Progenitor cell of endocrine pancreas (in vitro differentiated cells): ENCODE measurements around the gene BEST2. TPM values are rescaled to one million over a fixed set of nuclear protein-coding genes. Genes with fewer than 3 reads are reported as not detected.
A peak's percentile ranks its signal among the peaks of the same experiment; 100 is the strongest.

Source experiments
- DNase-seq: peaks from one replicate; pipeline ENCODE4 v3.0.0; 2021; ENCODE audit warnings: low spot score; ENCODE audit not compliant: unreplicated experiment
- H3K27ac Mint-ChIP-seq: 2 replicates; pipeline ENCODE4 v1.8.0; 2021; ENCODE audit warnings: mild to moderate bottlenecking, moderate library complexity, mixed read lengths
- H3K27me3 Mint-ChIP-seq: 2 replicates; pipeline ENCODE4 v1.8.0; 2021; ENCODE audit warnings: mixed read lengths
- H3K36me3 Mint-ChIP-seq: 2 replicates; pipeline ENCODE4 v1.8.0; 2022; ENCODE audit warnings: mixed read lengths; ENCODE audit not compliant: insufficient read depth
- H3K4me1 Mint-ChIP-seq: 2 replicates; pipeline ENCODE4 v1.8.0; 2021; ENCODE audit warnings: low read depth, mixed read lengths
- H3K4me3 Mint-ChIP-seq: 2 replicates; pipeline ENCODE4 v1.8.0; 2021; ENCODE audit warnings: low read depth, mild to moderate bottlenecking, moderate library complexity, mixed read lengths
- H3K9me3 Mint-ChIP-seq: 2 replicates; pipeline ENCODE4 v1.8.0; 2021; ENCODE audit warnings: low read depth, mixed read lengths
- total RNA-seq: library from RNA; stranded (reverse); gene quantifications from 2 replicates; pipeline ENCODE4 v1.2.1, GENCODE V29; 2021
- TF ChIP-seq, protein P1 (sequence below): fragments of 200-600 bp; sonication (generic); IDR thresholded peaks from one replicate; pipeline ENCODE4 v1.5.0; 2021; ENCODE audit warnings: antibody characterized with exemption, mild to moderate bottlenecking; ENCODE audit not compliant: unreplicated experiment

Gene BEST2
- total RNA-seq, 1 donor from 2014 or later = not detected

DNA sequence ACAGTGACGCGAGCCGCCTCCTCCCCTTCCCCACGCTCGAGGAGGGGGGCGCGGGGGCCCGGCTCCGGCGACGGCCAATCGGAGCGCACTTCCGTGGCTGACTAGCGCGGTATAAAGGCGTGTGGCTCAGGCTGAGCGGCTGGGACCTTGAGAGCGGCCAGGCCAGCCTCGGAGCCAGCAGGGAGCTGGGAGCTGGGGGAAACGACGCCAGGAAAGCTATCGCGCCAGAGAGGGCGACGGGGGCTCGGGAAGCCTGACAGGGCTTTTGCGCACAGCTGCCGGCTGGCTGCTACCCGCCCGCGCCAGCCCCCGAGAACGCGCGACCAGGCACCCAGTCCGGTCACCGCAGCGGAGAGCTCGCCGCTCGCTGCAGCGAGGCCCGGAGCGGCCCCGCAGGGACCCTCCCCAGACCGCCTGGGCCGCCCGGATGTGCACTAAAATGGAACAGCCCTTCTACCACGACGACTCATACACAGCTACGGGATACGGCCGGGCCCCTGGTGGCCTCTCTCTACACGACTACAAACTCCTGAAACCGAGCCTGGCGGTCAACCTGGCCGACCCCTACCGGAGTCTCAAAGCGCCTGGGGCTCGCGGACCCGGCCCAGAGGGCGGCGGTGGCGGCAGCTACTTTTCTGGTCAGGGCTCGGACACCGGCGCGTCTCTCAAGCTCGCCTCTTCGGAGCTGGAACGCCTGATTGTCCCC is 39.9 kb downstream of the BEST2 start, which contains the start of gene JUNB:
Gene JUNB, plus strand, starts transcription at position 142 of the 706 bp plus-strand sequence. Its CDS starts 286 bp downstream, at position 428.
- peak within 1 kb of the TSS; percentile 80 for H3K4me3 Mint-ChIP-seq
- peak; percentile 83 for DNase-seq
- H3K36me3 Mint-ChIP-seq = no peaks in the 10 kb centered on the region
- H3K4me1 Mint-ChIP-seq = peaks cover 18% of the 10 kb centered on the region
- no peaks in the 10 kb centered on the region for H3K9me3 Mint-ChIP-seq
- H3K27ac Mint-ChIP-seq = peak within 1 kb of the TSS; percentile 86
- H3K27me3 Mint-ChIP-seq = peaks cover 18% of the 10 kb centered on the region
- TF ChIP-seq, protein P1, sequence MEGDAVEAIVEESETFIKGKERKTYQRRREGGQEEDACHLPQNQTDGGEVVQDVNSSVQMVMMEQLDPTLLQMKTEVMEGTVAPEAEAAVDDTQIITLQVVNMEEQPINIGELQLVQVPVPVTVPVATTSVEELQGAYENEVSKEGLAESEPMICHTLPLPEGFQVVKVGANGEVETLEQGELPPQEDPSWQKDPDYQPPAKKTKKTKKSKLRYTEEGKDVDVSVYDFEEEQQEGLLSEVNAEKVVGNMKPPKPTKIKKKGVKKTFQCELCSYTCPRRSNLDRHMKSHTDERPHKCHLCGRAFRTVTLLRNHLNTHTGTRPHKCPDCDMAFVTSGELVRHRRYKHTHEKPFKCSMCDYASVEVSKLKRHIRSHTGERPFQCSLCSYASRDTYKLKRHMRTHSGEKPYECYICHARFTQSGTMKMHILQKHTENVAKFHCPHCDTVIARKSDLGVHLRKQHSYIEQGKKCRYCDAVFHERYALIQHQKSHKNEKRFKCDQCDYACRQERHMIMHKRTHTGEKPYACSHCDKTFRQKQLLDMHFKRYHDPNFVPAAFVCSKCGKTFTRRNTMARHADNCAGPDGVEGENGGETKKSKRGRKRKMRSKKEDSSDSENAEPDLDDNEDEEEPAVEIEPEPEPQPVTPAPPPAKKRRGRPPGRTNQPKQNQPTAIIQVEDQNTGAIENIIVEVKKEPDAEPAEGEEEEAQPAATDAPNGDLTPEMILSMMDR = no peak

DNA sequence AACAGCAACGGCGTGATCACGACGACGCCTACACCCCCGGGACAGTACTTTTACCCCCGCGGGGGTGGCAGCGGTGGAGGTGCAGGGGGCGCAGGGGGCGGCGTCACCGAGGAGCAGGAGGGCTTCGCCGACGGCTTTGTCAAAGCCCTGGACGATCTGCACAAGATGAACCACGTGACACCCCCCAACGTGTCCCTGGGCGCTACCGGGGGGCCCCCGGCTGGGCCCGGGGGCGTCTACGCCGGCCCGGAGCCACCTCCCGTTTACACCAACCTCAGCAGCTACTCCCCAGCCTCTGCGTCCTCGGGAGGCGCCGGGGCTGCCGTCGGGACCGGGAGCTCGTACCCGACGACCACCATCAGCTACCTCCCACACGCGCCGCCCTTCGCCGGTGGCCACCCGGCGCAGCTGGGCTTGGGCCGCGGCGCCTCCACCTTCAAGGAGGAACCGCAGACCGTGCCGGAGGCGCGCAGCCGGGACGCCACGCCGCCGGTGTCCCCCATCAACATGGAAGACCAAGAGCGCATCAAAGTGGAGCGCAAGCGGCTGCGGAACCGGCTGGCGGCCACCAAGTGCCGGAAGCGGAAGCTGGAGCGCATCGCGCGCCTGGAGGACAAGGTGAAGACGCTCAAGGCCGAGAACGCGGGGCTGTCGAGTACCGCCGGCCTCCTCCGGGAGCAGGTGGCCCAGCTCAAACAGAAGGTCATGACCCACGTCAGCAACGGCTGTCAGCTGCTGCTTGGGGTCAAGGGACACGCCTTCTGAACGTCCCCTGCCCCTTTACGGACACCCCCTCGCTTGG is 40.7 kb downstream of the BEST2 start:
- no peaks in the 10 kb centered on the region for H3K9me3 Mint-ChIP-seq
- no peak overlapping the region for H3K27ac Mint-ChIP-seq
- peaks cover 18% of the 10 kb centered on the region for H3K4me1 Mint-ChIP-seq
- DNase-seq = no peak
- peaks cover 18% of the 10 kb centered on the region for H3K27me3 Mint-ChIP-seq
- H3K4me3 Mint-ChIP-seq = peak overlapping the region; percentile 80
- TF ChIP-seq, protein P1 = no peak
- H3K36me3 Mint-ChIP-seq = peaks cover 1% of the 10 kb centered on the region

DNA sequence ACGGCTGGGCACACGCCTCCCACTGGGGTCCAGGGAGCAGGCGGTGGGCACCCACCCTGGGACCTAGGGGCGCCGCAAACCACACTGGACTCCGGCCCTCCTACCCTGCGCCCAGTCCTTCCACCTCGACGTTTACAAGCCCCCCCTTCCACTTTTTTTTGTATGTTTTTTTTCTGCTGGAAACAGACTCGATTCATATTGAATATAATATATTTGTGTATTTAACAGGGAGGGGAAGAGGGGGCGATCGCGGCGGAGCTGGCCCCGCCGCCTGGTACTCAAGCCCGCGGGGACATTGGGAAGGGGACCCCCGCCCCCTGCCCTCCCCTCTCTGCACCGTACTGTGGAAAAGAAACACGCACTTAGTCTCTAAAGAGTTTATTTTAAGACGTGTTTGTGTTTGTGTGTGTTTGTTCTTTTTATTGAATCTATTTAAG is 41.3 kb downstream of the BEST2 start:
- peaks cover 18% of the 10 kb centered on the region for H3K27me3 Mint-ChIP-seq
- H3K9me3 Mint-ChIP-seq = no peaks in the 10 kb centered on the region
- peaks cover 18% of the 10 kb centered on the region for H3K4me1 Mint-ChIP-seq
- DNase-seq = no peak
- H3K4me3 Mint-ChIP-seq = peak overlapping the region; percentile 80
- no peak overlapping the region for H3K27ac Mint-ChIP-seq
- TF ChIP-seq, protein P1 = no peak
- peaks cover 1% of the 10 kb centered on the region for H3K36me3 Mint-ChIP-seq

DNA sequence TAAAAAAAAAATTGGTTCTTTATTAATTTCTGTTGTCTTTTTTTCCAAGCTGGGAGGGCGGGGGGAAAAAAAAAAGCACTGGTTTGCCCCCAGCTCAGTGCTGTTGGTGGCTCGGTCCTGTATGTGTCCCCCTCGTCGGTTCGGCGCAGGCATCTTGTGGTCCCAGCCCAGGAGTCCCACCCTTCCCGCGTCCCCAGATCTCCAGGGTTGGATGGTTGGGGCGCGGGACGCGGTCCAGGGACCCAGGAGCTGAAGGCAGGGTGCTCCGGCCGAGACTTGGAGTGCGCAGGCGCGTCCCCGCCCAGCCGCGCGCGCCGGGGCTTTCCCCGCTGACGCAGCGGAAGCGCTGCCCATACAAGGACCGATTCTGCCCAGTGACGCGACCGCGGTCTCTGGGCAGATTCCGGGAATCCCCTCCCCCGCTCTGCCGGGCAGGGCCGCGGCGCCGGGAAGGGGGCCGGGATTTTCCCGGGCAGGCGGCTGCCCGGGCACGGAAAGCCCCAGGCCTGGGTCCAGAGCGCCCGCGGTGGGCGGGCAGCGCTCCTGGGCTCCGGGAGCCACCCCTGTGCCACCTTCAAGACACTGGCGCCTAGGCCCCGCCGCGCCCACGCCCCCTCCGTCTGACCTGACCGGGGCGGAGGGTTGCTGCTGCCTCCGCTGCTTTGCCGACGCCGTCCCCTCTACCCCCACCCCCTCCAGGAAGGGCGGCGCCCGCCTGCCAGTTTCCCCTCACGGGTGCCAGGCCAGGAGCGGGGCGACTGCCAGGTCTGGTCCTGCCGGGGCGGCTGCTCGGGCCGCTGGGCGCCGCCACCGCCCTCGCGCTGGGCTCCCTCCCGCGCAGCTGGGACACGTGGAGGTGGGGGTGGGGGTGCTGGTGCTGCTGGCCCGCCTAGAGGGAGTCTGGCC is 42.0 kb downstream of the BEST2 start:
- Mint-ChIP-seq H3K4me3 (peak overlapping the region; percentile 80), H3K36me3 (peaks cover 1% of the 10 kb centered on the region), H3K27ac (peak overlapping the region; percentile 92), H3K9me3 (no peaks in the 10 kb centered on the region), H3K27me3 (peaks cover 18% of the 10 kb centered on the region), H3K4me1 (peaks cover 18% of the 10 kb centered on the region)
- TF ChIP-seq, protein P1 = peak; percentile 5
- DNase-seq = peak; percentile 85
